GM19468 (cell line): ENCODE data around the gene NINJ2.

Source experiments
- ATAC-seq: cut with Tn5 transposase; IDR thresholded peaks from one replicate; pipeline ENCODE4 v1.9.1; 2021; ENCODE audit warnings: mild to moderate bottlenecking, moderate library complexity, moderate number of reproducible peaks; ENCODE audit not compliant: unreplicated experiment; ENCODE audit errors: extremely low read depth

Gene NINJ2

DNA sequence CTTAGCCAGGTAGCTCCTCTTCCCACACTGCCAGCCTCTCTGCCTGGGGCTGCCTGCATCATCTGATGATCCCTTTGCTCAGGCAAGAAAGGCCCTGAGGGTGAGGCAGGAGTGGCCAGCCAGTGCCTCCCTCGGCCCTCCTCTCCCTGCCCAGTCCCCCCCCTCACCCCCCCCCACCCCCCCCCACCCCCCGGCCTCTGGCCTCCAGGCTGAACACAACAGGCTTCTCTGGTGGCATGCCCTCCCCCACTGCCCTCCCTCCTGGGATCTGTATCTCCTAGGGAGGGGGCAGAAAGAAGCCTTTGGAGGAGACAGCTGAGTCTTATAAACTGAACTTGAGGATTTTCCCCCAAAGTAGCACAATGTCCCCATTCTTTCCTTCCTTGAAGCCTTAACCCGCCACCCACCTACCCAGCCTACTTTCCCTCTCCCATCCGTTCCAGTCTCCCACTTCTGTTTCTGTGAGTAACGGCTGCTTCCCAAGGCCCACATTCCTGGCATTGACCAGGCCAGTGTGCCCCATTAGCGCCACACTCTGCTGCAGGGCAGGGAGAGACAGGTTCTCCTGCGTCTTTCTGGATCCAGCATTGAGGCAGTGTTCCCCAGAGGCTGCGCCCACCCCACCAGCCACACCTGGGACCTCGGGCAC, 121.4 kb downstream of the NINJ2 start:
- no peak for ATAC-seq

DNA sequence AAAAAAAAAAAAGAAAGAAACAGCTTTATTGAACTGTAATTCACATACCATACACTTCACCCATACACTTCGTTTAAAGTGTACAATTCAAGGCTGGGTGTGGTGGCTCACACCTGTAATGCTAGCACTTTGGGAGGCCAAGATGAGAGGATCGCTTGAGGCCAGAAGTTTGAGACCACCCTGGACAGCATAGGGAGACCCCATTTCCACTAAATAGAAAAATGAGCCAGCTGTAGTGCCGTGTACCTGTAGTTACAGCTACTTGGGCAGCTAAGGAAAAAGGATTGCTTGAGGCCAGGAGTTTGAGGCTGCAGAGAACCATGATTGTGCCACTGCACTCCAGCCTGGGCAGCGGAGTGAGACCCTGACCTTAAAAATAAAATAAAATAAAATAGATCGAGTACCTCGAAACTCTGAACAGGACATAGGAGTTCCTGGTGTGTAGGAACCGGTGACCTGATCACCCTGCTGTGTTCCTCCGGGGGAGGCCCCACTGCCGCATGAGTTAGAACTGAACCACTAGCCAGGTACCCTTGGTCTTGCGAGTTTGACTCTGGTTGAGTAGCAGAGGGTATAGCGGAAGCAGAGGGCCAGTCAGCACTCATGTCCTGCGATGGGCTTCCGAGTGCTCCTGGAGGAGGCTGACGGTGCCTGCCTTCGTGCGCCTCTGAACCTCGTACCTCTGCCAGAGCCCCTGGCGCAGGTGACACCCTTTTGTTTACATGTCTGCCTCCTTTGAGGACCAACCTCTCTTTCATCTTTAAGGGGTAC, 123.5 kb downstream of the NINJ2 start:
- no peak for ATAC-seq

DNA sequence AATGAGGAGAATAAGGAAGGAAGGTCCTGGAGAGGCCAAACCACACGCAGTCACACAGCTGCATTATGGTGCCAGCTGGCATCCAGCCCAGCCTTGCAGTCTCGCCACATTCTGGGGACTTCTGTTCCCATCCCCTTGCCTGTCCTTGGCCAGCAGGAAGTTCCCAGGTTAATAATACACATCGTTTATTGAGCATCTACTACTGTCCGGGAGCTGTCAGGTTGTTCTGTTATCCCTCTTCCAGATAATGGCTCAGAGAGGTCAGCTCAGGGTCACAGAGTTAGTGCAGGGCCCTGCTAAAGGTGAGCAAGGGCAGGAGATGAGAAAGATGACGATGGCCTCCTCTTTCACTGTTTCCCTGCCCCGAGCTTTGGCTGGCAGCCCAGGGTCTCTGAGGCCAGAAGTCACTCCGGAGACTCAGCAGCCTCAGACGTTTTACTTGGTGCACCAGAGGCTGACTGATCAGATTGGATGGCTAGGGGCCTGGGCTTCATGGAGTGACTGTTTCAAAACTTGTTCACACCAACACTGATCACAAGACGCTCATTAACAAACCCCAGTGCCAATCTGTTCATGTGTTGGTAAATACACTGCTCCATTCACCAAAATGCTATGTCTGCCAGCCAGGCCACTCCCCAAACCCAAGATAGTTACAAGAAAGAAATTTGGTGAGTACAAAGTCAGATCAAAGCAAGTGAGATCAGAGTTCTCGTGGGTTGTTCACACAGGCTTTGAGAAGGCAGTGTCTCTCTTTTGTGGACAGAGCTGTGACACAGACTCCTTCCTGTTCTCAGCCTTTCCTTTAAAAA, 124.3 kb downstream of the NINJ2 start:
- ATAC-seq, result no peak

DNA sequence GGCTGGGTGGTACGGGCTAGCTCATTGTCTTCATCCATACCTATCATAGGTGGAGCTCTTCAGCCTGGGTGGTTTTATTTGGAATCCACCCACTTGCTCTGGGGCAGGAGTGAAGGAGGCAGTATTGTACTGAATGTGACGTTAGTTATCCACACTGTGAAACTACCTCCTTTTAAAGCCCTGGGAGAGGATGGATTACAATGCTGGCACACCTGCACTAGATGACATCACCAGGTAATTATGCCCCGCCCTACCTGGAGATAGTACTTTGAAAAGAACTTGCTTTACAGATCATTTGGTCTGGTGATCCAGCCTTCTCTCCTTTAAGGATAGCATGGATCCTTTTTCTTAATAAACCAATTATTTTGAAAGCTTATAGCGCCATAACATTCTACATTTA, 125.5 kb downstream of the NINJ2 start:
- ATAC-seq, result no peak

DNA sequence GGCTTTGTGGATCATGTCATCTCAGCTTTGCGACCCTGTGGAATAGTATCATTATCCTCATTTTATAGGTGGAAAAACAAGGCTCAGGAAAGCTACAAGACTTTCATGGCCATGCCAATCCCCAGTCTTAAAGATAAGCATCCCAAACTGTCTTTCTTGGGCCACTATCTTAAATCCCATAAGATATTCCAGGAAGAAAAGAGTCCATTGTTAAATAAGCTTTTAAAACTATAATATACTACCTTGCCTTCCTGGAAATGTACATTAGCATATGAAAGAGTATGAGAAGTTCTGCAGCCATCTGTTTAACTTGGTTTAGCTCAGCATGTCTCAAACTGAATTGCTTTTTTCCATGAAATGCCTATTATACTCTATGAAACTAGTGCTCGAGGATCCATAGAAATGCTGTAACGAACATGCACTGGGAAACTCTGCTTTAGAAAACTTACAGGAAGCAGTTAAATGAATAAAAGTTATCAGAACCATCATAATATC, 126.4 kb downstream of the NINJ2 start:
- ATAC-seq, result no peak

DNA sequence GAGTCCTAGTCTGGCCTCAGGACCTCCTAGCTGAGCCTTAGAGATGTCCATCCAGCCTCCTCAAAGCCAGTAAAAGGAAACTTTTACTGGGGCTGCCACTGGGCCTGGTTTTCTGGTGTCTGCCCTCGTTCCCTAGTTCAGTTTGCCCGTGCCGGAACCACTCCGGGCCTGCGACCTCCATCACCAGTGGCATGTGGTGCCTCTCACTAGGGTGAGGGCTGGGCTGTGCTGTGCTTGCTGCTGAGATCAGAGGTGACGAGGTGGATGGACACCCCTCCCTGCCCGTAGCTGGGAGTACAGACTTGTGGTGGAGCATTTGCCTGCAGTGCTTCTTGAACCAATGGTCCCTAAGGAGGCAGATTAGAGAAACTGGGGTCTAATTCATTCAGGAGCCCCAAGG, 127.8 kb downstream of the NINJ2 start:
- no peak for ATAC-seq

DNA sequence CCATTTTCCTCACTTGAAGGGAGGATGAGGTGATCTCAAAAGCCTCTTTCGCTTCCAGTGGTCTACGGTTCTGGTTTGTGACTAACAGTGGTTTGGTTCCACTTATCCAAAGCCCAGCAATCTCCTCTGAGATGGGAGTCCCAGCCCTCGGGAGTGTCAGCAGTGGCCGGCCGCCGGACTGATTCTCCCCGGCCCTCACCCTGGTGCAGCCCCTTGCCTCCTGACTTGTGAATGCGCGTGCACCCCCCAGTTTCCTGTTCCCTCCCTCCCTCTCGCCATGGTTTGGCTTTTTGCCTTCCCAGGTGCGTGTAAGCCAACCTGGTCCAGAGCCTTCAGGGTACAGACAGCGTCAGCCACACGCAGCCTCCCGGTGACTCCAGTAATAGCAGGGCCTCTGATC, 129.0 kb downstream of the NINJ2 start:
- ATAC-seq, result no peak

DNA sequence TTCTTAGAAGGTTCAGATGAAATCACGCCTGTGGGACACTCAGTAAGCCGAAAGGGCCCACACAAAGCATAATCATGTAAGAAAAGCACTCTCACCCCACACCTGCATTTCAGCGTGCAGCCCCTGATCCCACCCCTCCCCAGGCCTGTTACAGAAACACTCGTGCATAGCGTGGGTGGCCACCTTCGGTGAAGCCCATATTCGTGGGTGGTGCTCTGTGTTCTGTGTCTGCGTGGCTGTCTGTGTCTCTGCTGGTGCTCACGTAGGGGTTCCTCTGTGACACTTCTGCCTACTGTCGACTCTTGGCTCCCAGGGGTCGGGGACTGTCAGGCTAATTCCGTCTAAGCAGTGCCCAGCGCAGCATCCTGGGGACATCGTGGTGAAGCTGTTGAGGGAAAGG, 129.5 kb downstream of the NINJ2 start:
- ATAC-seq, result no peak

DNA sequence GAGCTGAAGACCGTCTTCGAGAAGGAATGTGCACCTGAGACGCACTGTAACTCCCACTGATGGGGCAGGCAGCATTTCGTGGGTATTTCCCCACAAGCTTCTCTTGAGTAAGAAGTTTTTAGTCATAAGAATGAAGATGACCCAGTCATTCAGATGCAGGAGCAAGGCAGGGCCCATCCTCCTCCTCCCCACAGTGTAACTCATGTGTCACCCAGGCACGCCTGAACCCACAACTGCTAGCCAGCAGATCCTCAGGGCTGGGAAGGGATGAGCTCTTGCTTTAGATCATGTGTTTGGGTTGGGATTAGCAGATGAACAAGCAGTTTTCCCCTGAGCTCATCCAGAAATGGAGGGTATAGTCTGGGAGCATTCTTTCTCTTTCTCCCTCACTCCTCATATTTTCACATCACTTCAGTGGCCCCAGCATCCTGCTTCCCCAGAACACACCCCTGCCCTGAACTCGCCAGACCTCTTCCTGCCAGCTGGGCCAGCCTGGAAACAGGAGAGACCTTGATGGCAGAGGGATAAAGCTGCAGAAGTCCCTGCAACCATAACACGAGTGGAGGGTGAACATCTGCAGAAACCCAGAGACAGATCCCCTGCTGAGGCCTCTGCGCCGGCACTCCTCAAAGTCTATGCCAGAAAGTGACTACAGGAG, 130.2 kb downstream of the NINJ2 start:
- ATAC-seq, result no peak

DNA sequence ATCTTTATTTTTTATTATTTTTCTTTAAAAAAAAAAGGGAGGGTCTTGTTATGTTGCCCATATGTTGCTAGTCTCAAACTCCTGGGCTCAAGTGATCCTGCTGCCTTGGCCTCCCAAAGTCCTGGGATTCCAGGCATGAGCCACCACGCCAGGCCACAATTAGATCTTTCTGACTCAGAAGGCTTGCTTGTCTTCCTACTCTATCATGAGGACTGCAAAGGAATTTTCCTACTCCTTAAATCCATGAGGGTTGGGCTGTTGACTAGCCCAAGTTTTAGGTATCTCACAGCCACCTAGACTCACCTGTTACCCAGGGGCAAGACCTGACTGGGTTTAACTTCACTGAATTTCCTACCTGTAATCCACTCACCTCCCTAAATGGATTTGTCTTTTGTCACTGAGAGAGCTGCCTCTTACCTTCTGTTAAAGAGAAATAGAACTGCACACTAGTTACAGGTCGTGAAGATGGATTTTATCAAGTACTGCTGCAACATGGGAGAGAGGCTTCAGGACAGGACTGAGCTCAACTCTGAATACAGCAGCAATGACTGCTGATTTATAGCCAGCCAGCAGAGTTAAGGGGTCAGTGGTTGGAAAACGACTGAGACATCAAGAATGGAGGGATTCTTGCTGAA, 131.2 kb downstream of the NINJ2 start:
- ATAC-seq, result no peak

DNA sequence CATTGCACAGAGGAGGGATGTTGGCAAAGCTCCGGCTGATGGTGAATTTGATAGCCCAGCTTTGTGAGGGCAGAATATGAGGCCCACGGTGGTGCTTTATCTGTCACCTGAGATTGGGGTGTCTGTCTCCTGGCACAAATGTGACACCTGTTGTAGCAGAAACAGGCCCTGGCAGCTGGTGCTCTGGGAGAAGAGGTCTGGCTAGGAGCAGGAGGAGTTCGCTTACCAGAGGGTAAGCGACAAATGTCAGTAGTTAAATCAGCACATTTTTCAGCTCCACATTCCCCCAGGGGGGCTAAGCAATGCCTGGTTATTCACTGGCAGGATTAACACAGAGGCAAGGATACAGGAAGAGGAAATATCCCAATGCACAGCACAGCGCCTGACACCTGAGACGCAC, 132.4 kb downstream of the NINJ2 start:
- ATAC-seq, result no peak

DNA sequence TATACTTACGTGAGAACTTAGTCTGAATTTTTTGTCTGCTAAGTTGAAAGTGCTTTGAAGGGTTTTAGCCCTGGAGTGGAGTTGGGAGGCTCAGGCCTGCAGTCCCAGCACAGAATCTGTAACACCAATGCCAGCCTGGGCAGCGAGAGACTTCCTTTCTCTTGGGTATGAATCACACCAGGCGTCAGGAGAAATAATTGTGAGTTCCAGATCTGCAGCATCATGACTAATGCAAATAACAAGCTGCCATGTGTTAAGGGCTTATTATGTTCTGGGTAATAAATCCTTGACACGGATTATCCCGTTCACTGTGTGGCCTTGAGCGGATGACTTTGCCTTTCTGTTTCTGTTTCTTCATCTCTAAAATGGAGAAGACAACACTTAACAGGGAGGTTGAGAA, 132.9 kb downstream of the NINJ2 start:
- no peak for ATAC-seq

DNA sequence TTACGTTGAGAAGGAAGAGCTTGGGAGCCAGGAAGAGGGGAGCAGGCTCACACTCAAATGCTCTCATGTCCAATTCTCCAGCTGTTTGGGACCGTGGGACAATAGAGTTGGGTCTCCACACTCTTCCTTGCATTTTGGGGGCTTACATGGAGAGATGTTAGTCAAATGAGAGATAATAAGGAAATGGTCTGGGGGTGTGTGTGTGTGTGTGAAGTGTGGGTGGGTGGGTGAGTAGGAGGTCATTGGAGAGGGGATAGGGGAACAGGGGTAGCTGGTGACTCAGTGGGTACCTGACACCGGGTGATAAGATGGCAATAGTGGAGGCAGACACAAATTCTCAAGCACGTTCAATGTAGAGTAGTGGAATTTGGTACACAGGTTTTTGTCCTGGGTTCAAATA, 135.5 kb downstream of the NINJ2 start:
- ATAC-seq, result no peak

DNA sequence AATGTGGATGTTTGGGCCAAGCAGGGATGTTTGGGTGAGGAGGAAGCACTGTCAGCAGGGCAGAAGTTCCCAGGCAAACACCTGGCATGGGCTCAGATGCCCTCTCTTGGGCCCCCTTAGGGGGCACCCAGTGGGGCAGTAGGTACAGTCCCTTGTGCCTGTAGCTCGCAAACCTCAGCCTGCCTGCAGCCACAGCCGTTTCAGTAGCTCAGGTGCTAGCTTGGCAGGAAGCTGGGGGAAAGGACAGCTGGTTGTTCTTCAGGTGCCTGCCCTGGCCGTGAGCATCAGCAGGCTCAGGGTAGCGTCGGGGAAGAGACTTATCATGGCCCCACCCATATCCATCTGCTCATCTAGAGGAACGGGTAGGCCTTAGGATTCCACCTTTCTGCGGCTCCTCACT, 136.0 kb downstream of the NINJ2 start:
- ATAC-seq, result no peak

DNA sequence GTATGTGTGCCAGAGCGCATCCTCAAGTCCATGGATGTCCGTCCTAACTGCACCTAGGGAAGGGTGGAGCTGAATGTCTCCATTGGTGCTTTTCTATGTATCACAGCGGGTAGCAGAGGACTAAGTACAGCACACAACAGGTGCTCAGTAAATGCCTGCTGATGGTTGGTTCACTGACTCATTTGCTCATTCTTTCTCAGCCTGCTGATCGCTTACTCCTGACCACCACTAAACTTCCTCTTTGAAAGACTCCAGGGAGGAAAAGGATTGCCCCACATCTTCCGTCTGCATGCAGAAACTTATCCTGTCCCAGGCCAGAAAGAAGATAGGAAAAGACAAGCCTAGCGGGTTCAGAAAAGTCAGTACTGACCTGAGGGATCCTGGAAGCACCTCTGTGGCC, 137.2 kb downstream of the NINJ2 start:
- no peak for ATAC-seq

DNA sequence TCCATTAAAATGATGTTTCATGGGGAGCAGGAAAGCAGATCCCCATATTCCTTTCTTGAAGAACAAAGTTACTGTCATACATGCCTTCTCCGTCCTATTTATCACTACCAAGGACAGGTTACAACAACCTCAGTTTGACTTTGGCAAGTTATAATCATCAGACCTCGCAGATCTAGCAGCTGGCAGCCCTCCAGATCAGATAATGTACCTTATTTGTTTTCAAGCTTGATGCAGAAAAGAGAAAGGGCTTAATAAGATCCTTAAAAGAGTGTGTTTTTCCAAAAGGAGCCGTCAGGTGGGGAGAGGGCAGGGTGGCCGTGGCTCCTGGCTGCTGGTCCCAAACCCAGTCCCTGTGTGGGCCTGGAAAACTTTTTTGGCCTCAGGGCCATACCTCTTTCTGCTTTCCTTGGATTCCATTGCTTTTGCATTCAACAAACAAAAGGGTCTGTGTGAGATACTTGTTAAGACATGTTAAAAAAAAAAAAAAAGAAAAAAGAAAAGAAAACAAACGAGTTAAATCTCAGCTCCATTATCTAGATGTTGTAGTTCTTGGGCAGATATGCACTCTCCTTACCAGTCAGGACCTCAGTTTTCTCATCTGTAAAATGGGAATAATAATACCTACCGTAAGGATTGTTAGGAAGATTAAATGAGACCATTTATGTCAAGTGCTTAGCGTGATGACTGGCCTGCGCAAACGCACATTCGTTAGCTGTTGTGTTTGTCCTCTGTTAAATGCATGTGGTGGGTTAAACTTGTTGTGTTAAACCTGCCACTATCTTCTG, 138.9 kb downstream of the NINJ2 start:
- ATAC-seq, result no peak

DNA sequence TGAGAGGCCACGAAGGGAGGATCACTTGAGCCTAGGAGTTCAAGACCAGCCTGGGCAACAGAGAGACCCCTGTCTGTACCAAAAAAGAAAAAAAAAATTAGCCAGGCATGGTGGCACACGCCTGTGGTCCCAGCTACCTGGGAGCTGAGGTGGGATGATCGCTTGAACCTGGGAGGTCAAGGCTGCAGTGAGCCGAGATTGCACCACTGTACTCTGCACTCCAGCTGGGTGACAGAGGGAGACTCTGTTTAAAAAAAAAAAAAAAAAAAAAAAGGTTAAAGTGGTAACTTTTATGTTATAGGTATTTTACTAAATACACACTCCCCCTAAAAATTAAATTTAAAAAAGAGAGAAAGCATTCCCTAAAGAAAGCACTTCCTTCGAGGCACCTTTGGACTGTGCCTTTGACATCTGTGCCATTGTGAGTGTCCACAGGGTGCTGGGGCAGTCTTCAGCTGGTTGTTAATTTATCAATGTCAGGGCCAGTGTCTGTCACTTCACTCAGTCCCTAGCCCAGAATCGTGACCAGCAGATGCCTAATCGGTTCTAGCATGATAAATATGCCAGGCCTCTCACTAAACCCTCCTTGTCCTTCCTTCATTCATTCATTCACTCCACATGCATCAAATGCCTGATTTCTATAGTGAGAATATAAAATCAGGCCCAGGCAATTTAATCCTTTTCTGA, 140.4 kb downstream of the NINJ2 start:
- ATAC-seq, result no peak

DNA sequence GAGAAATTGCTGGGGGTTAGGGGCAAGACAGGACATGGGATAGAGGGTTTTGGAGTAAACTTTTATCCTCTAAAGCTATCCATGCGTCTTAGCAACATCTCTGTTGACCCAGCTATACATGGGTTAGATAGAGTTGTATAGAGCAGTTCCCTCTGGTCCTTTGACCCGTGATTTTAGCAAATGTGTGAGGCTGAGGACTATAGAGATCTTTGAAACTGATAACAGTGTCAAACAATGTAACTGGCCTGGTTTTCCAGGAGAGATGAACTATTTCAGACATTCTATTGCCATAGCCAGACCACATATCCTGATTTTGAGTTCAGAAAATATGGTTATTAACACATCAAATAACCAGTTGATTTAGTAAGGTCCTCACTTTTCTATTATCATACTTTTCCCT, 143.1 kb downstream of the NINJ2 start:
- no peak for ATAC-seq

DNA sequence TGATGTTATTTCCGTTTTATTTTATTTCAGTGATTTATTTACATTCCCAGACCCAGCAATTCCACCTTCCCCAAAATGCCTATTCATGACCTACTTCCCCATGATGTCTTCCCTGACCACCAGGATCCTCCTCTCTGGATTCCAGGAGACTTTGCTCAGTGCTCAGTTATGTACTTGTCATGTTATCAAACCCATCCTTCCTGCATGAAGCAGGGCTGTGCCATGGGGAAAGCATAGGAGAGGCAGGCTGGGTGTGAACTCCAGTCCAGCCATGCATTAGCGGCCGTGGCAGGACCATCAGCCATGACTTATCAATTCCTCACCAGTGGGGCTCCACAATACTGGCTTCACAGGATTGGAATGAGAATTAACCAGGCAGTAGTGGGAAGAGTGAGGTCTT, 145.7 kb downstream of the NINJ2 start:
- no peak for ATAC-seq
